ENCODE measurements around the gene ZNF664. TPM values are rescaled to one million over a fixed set of nuclear protein-coding genes. Genes with fewer than 3 reads are reported as not detected.

The ZNF664 gene
- total and polyA plus RNA-seq, 9 of the 15 experiments (the other 6 are each of a cell fraction or from before 2014, with no cell fraction given), result 3.3 to 101 (median 63.6) TPM

DNA sequence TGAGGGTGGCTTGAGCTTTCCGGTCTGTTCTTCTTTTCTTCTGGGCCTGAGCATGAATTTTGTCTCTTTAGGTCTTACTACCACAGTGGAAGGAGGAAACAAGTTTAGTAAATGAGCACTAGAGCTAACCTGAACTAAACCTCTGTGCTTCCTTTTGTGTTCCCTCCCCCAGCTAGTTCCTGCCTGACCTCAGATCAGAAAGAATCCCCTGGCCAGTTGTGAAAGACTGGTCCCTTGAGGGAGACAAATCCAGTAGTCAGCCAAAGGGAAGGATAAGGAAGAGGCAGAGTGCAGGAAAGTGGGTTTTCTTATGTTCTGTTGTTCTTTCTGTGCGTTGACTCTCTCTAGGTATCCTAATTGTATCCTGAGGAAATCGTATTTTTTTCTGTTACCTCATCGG lies 17.5 kb downstream of the ZNF664 start:
- Histone ChIP-seq H4K20me1 (replicated peaks; ENCODE audit: control insufficient read depth, insufficient read depth, low read length) (no peaks in the 10 kb centered on the region), H3K9ac (ENCODE audit: insufficient read depth in 1 of 2, low read depth in 2 of 2, low read length in 2 of 2) (no peak overlapping the region), H3K27ac (ENCODE audit: extremely low read depth, low read depth, low read length) (0 out of 3 replicates have a peak overlapping the region, but pooled peaks have one; percentile 5), H3K4me3 (no peak overlapping the region), H3K4me1 (replicated peaks in 1 of 2; ENCODE audit: control insufficient read depth in 2 of 2, insufficient read depth in 2 of 2, low read length in 2 of 2) (peaks cover 0 to 29% of the 10 kb centered on the region in 2 experiments; a peak in 4 of 5 replicates), H2AFZ (ENCODE audit: low read depth, low read length) (no peak overlapping the region), H3K4me2 (ENCODE audit: insufficient read depth, low read length) (no peak overlapping the region), H3K9me1 (ENCODE audit: control insufficient read depth, insufficient read depth, low read length) (no peaks in the 10 kb centered on the region), H3K36me3 (ENCODE audit: control insufficient read depth, insufficient read depth, low read length) (peaks cover 63% of the 10 kb centered on the region), H3K9me3 (replicated peaks; ENCODE audit: control insufficient read depth, insufficient read depth, low read depth, low read length) (no peaks in the 10 kb centered on the region), H3K27me3 (ENCODE audit: control insufficient read depth in 2 of 2, insufficient read depth in 2 of 2, low read length in 2 of 2) (no peaks in the 10 kb centered on the region), H3K79me2 (ENCODE audit: control insufficient read depth, insufficient read depth, low read length) (peaks cover 24% of the 10 kb centered on the region; the same call in 2 of the 3 replicates)
- in situ Hi-C loops (cut with MboI) (no loop called here), intact Hi-C loops (cut with micrococcal nuclease) (no loop called here)
- DNase-seq (ENCODE audit: extremely low read depth in 1 of 4, low spot score in 3 of 4) (no peak), FAIRE-seq (peak; percentile 48), ATAC-seq (peak; percentile 63)
- 72% methylated on average over 4 of the region's 4 CpGs for whole genome bisulfite sequencing (ENCODE audit: insufficient coverage, low coverage, missing lambda C conversion rate)
- no TSS peak for BruUV-seq (replicated peaks)
- ChIA-PET POLR2A (no interaction called here), CTCF (ENCODE audit: low intra/inter-chr PET ratio) (no interaction called here)
- TF ChIP-seq THRAP3 (IDR thresholded peaks at IDR 0.05; ENCODE audit: borderline replicate concordance) (no peak), GATAD2A (IDR thresholded peaks at IDR 0.05) (no peak), HNRNPK (IDR thresholded peaks at IDR 0.05; ENCODE audit: low read depth, low read length, poor library complexity, severe bottlenecking) (no peak), NFIX (CRISPR knock-in tag; IDR thresholded peaks at IDR 0.05; ENCODE audit: low read depth) (no peak), ETS2 (tag; IDR thresholded peaks at IDR 0.05; ENCODE audit: borderline replicate concordance, poor library complexity, severe bottlenecking) (no peak), ZNF354B (CRISPR knock-in tag; IDR thresholded peaks at IDR 0.05) (no peak), POLR2A (conservative IDR thresholded peaks at IDR 0.05) (no peak), ZNF695 (CRISPR knock-in tag; IDR thresholded peaks at IDR 0.05) (no peak)
- TF ChIP-seq, protein P1, sequence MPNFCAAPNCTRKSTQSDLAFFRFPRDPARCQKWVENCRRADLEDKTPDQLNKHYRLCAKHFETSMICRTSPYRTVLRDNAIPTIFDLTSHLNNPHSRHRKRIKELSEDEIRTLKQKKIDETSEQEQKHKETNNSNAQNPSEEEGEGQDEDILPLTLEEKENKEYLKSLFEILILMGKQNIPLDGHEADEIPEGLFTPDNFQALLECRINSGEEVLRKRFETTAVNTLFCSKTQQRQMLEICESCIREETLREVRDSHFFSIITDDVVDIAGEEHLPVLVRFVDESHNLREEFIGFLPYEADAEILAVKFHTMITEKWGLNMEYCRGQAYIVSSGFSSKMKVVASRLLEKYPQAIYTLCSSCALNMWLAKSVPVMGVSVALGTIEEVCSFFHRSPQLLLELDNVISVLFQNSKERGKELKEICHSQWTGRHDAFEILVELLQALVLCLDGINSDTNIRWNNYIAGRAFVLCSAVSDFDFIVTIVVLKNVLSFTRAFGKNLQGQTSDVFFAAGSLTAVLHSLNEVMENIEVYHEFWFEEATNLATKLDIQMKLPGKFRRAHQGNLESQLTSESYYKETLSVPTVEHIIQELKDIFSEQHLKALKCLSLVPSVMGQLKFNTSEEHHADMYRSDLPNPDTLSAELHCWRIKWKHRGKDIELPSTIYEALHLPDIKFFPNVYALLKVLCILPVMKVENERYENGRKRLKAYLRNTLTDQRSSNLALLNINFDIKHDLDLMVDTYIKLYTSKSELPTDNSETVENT (CRISPR knock-in tag; IDR thresholded peaks at IDR 0.05), result no peak
- TF ChIP-seq, protein P2, sequence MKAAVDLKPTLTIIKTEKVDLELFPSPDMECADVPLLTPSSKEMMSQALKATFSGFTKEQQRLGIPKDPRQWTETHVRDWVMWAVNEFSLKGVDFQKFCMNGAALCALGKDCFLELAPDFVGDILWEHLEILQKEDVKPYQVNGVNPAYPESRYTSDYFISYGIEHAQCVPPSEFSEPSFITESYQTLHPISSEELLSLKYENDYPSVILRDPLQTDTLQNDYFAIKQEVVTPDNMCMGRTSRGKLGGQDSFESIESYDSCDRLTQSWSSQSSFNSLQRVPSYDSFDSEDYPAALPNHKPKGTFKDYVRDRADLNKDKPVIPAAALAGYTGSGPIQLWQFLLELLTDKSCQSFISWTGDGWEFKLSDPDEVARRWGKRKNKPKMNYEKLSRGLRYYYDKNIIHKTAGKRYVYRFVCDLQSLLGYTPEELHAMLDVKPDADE (conservative IDR thresholded peaks at IDR 0.05; ENCODE audit: control insufficient read depth, low read depth, low read length), result no peak
- TF ChIP-seq, protein P3, sequence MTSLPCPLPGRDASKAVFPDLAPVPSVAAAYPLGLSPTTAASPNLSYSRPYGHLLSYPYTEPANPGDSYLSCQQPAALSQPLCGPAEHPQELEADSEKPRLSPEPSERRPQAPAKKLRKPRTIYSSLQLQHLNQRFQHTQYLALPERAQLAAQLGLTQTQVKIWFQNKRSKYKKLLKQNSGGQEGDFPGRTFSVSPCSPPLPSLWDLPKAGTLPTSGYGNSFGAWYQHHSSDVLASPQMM (CRISPR knock-in tag; IDR thresholded peaks at IDR 0.05), result no peak
